IPS-18c (cell line): Measurements from ENCODE around the gene SCGB2A2.

ENCODE experiments used
- H3K4me3 ChIP-seq: 2 replicates; pipeline ENCODE4 v1.7.0; 2013; ENCODE audit warnings: low read depth, mild to moderate bottlenecking, low read length, moderate library complexity; ENCODE audit not compliant: insufficient read depth
- H3K9me3 ChIP-seq: one replicate; pipeline ENCODE4 v1.6.1; 2013; ENCODE audit warnings: mild to moderate bottlenecking, low read length, moderate library complexity; ENCODE audit not compliant: control insufficient read depth, insufficient read depth

Gene SCGB2A2

GRCh38 chr11:62273284-62273683 lies 3.3 kb downstream of the SCGB2A2 start:
- no peak overlapping the region for H3K4me3 ChIP-seq
- H3K9me3 ChIP-seq: no peaks in the 10 kb centered on the region

GRCh38 chr11:62273789-62274275 lies 3.9 kb downstream of the SCGB2A2 start:
- Histone ChIP-seq H3K9me3 (no peaks in the 10 kb centered on the region), H3K4me3 (no peak overlapping the region)

- Histone ChIP-seq H3K9me3 (no peaks in the 10 kb centered on the region), H3K4me3 (no peak overlapping the region)
These were observed 10.5 kb downstream of the SCGB2A2 start for GRCh38 chr11:62280452-62280851.

- H3K4me3 ChIP-seq: no peak overlapping the region
- peaks cover 2% of the 10 kb centered on the region for H3K9me3 ChIP-seq
These were observed 25.5 kb downstream of the SCGB2A2 start for GRCh38 chr11:62295504-62295903.

GRCh38 chr11:62298975-62299374 lies 29.0 kb downstream of the SCGB2A2 start, which contains the start of gene SCGB1D4:
TSS of gene SCGB1D4 (minus strand) at chr11:62299075. CDS start at chr11:62299010, 65 bp downstream.
- Histone ChIP-seq H3K9me3 (peaks cover 2% of the 10 kb centered on the region), H3K4me3 (no peak within 1 kb of the TSS)

GRCh38 chr11:62306227-62306626 lies 36.3 kb downstream of the SCGB2A2 start:
- Histone ChIP-seq H3K4me3 (no peak overlapping the region), H3K9me3 (no peaks in the 10 kb centered on the region)

- no peaks in the 10 kb centered on the region for H3K9me3 ChIP-seq
- H3K4me3 ChIP-seq: no peak overlapping the region
These were observed 38.0 kb downstream of the SCGB2A2 start for GRCh38 chr11:62307950-62308349.

- H3K9me3 ChIP-seq: no peaks in the 10 kb centered on the region
- no peak overlapping the region for H3K4me3 ChIP-seq
These were observed 40.0 kb downstream of the SCGB2A2 start for GRCh38 chr11:62309991-62310390.

GRCh38 chr11:62315431-62315830 lies 45.5 kb downstream of the SCGB2A2 start:
- H3K4me3 ChIP-seq: no peak overlapping the region
- no peaks in the 10 kb centered on the region for H3K9me3 ChIP-seq

GRCh38 chr11:62322524-62322923 lies 52.6 kb downstream of the SCGB2A2 start:
- Histone ChIP-seq H3K9me3 (peaks cover 2% of the 10 kb centered on the region), H3K4me3 (no peak overlapping the region)
